IMR-90 (cell line): ENCODE results near the gene GPR21. TPM values are rescaled to one million over a fixed set of nuclear protein-coding genes. Genes with fewer than 3 reads are reported as not detected.

Experiments
- ATAC-seq: fragments of 200-7000 bp; cut with Tn5 transposase; 2 replicates; pipeline ENCODE4 v1.9.1; 2020; ENCODE audit warnings: low read depth, mild to moderate bottlenecking, moderate library complexity
- BruUV-seq: library from RNA; stranded (reverse); fragments of 400-500 nt; replicated peaks from 2 replicates; lab custom pipeline; 2021; lab: Mats Ljungman, UMichigan
- CTCF ChIA-PET: fragments of 300-600 bp; formaldehyde crosslinking; extraction: SDS; loops from one replicate; lab custom pipeline; 2021; ENCODE audit warnings: antibody characterized with exemption; lab: Yijun Ruan, JAX
- POLR2A ChIA-PET: fragments of 300-600 bp; sonication (Branson Sonifier 250); formaldehyde crosslinking; loops from one replicate; lab custom pipeline; 2022; ENCODE audit warnings: antibody characterized with exemption; ENCODE audit not compliant: unreplicated experiment; lab: Charles Lee
- DNase-seq: peaks from one replicate; pipeline ENCODE4 v3.0.0; 2013
- H2AFZ ChIP-seq: replicated peaks from 2 replicates; pipeline ENCODE3; 2013; ENCODE audit warnings: low read length, mild to moderate bottlenecking; ENCODE audit not compliant: poor library complexity
- H2AK5ac ChIP-seq: 2 replicates; pipeline ENCODE4 v1.6.1; 2013; ENCODE audit warnings: low read depth, low read length, inconsistent platforms
- H2AK9ac ChIP-seq: replicated peaks from 2 replicates; pipeline ENCODE3; 2013; ENCODE audit warnings: mild to moderate bottlenecking, low read depth, low read length, moderate library complexity; ENCODE audit not compliant: poor library complexity
- H2BK120ac ChIP-seq: 2 replicates; pipeline ENCODE4 v1.6.1; 2013; ENCODE audit warnings: low read depth, low read length, inconsistent platforms
- H2BK15ac ChIP-seq: 3 replicates; pipeline ENCODE4 v1.6.1; 2013; ENCODE audit warnings: low read depth, low read length, inconsistent platforms
- H2BK20ac ChIP-seq: 2 replicates; pipeline ENCODE4 v1.6.1; 2013; ENCODE audit warnings: low read depth, mild to moderate bottlenecking, inconsistent platforms, low read length, moderate library complexity
- H2BK5ac ChIP-seq: 2 replicates; pipeline ENCODE4 v1.6.1; 2013; ENCODE audit warnings: mild to moderate bottlenecking, low read depth, low read length, inconsistent platforms; ENCODE audit not compliant: poor library complexity, severe bottlenecking
- H3K14ac ChIP-seq: replicated peaks from 2 replicates; pipeline ENCODE4 v1.6.1; 2013; ENCODE audit warnings: low read depth, low read length, inconsistent platforms
- H3K18ac ChIP-seq: 2 replicates; pipeline ENCODE4 v1.6.1; 2013; ENCODE audit warnings: low read depth, low read length, control low read depth
- H3K23ac ChIP-seq: 2 replicates; pipeline ENCODE4 v1.6.1; 2013; ENCODE audit warnings: low read depth, low read length, inconsistent platforms
- H3K27ac ChIP-seq: 2 replicates; pipeline ENCODE4 v1.5.1; 2013; ENCODE audit warnings: mild to moderate bottlenecking, control low read depth, low read length; ENCODE audit not compliant: insufficient read depth
- H3K27me3 ChIP-seq: 2 replicates; pipeline ENCODE4 v1.6.1; 2013; ENCODE audit warnings: low read length; ENCODE audit not compliant: control insufficient read depth, insufficient read depth
- H3K36me3 ChIP-seq: 2 replicates; pipeline ENCODE4 v1.6.1; 2013; ENCODE audit warnings: low read length, mixed read lengths; ENCODE audit not compliant: control insufficient read depth, insufficient read depth
- H3K4ac ChIP-seq: 2 replicates; pipeline ENCODE4 v1.6.1; 2013; ENCODE audit warnings: low read depth, low read length, inconsistent platforms
- H3K4me1 ChIP-seq: 2 replicates; pipeline ENCODE4 v1.6.1; 2013; ENCODE audit warnings: low read length, mixed read lengths; ENCODE audit not compliant: control insufficient read depth, insufficient read depth
- H3K4me2 ChIP-seq: 2 replicates; pipeline ENCODE4 v1.6.1; 2013; ENCODE audit warnings: low read depth, mild to moderate bottlenecking, control low read depth, low read length, moderate library complexity
- H3K4me3 ChIP-seq: 2 replicates; pipeline ENCODE4 v1.5.1; 2013; ENCODE audit warnings: low read depth, mild to moderate bottlenecking, control low read depth, low read length, moderate library complexity; ENCODE audit not compliant: insufficient read depth
- H3K56ac ChIP-seq: 2 replicates; pipeline ENCODE4 v1.6.1; 2013; ENCODE audit warnings: low read length, inconsistent platforms; ENCODE audit not compliant: insufficient read depth; ENCODE audit errors: extremely low read depth
- H3K79me1 ChIP-seq, 2 experiments: 2 replicates each; pipeline ENCODE4 v1.6.1; 2013; ENCODE audit warnings: low read length in 2 of 2, inconsistent platforms in 1 of 2, low read depth in 1 of 2
- H3K9ac ChIP-seq: 2 replicates; pipeline ENCODE4 v1.6.1; 2013; ENCODE audit warnings: low read depth, low read length, control low read depth
- H3K9me1 ChIP-seq: 2 replicates; pipeline ENCODE4 v1.6.1; 2013; ENCODE audit warnings: low read length, inconsistent platforms; ENCODE audit not compliant: insufficient read depth
- H3K9me3 ChIP-seq: 2 replicates; pipeline ENCODE4 v1.6.1; 2013; ENCODE audit warnings: low read length; ENCODE audit not compliant: control insufficient read depth, insufficient read depth
- H4K20me1 ChIP-seq: 2 replicates; pipeline ENCODE4 v1.6.1; 2013; ENCODE audit warnings: low read length, inconsistent platforms; ENCODE audit not compliant: insufficient read depth
- H4K5ac ChIP-seq: 2 replicates; pipeline ENCODE4 v1.6.1; 2013; ENCODE audit warnings: mild to moderate bottlenecking, low read depth, low read length, control low read depth
- H4K8ac ChIP-seq, 2 experiments: 2 replicates each; pipeline ENCODE4 v1.6.1; 2013; ENCODE audit warnings: low read depth in 2 of 2, low read length in 2 of 2, control low read depth in 1 of 2, inconsistent platforms in 1 of 2
- H4K91ac ChIP-seq: 2 replicates; pipeline ENCODE4 v1.6.1; 2013; ENCODE audit warnings: low read depth, low read length, inconsistent platforms; ENCODE audit not compliant: insufficient read depth
- CEBPB ChIP-seq: IDR thresholded peaks from 2 replicates; pipeline ENCODE4 v1.6.1; 2012; ENCODE audit warnings: low read depth, low read length, improper control_type of control experiment
- CTCF ChIP-seq: conservative IDR thresholded peaks from 2 replicates; pipeline ENCODE4 v1.5.1; 2012; ENCODE audit warnings: mild to moderate bottlenecking, low read depth, low read length, improper control_type of control experiment
- ELK1 ChIP-seq: fragments of 150-350 bp; IDR thresholded peaks from 2 replicates; pipeline ENCODE4 v1.6.1; 2016; ENCODE audit warnings: low read depth, mild to moderate bottlenecking, low read length, moderate library complexity, borderline replicate concordance
- MAFK ChIP-seq: IDR thresholded peaks from 2 replicates; pipeline ENCODE4 v1.6.1; 2012; ENCODE audit warnings: low read depth, low read length, improper control_type of control experiment
- MXI1 ChIP-seq: IDR thresholded peaks from 2 replicates; pipeline ENCODE4 v1.6.1; 2012; ENCODE audit warnings: low read depth, mild to moderate bottlenecking, low read length, moderate library complexity, borderline replicate concordance
- NFE2L2 ChIP-seq: fragments of 150-350 bp; IDR thresholded peaks from 2 replicates; pipeline ENCODE4 v1.6.1; 2016; ENCODE audit warnings: low read depth, mild to moderate bottlenecking, low read length
- RAD21 ChIP-seq: IDR thresholded peaks from 2 replicates; pipeline ENCODE4 v1.6.1; 2012; ENCODE audit warnings: low read length, improper control_type of control experiment
- RFX5 ChIP-seq: IDR thresholded peaks from 2 replicates; pipeline ENCODE4 v1.8.0; 2012; ENCODE audit warnings: low read depth, mild to moderate bottlenecking, low read length, moderate library complexity
- USF2 ChIP-seq: fragments of 150-350 bp; IDR thresholded peaks from 2 replicates; pipeline ENCODE4 v1.6.1; 2017; ENCODE audit warnings: mild to moderate bottlenecking, antibody characterized with exemption, low read length, low read depth
- WGBS, 2 experiments: methylation state at CpG; one replicate each; pipeline versions ENCODE4 v1.1.5 to v1.1.7; 2013; ENCODE audit warnings: missing lambda C conversion rate in 2 of 2; ENCODE audit not compliant: insufficient read length in 1 of 2; ENCODE audit errors: extremely low coverage in 2 of 2; 5-methylcytosine and 5-hydroxymethylcytosine counted together
- dilution Hi-C: fragments of 300-500 bp; cut with HindIII; formaldehyde crosslinking; loops from one replicate; pipeline ENCODE4 v1.14.3; 2018; ENCODE audit warnings: low sequenced_read_pairs; ENCODE audit not compliant: unreplicated experiment
- in situ Hi-C: fragments of 300-500 bp; cut with MboI; formaldehyde crosslinking; loops from 3 replicates; pipeline ENCODE4 v1.14.3; 2019; ENCODE audit warnings: low sequenced_read_pairs, inconsistent platforms, mixed read lengths
- intact Hi-C: fragments of 100-400 bp; cut with micrococcal nuclease; formaldehyde crosslinking; loops from 2 replicates; pipeline ENCODE4 v1.10.0; 2022
- polyA plus RNA-seq, 3 experiments: library from polyadenylated mRNA; depleted of rRNA; stranded (reverse); fragments of >200 nt; gene quantifications; 2 replicates each; pipeline ENCODE4 v1.2.3, GENCODE V29; 2012; ENCODE audit warnings: low replicate concordance in 1 of 3
- total RNA-seq: library from RNA; depleted of rRNA; stranded (reverse); fragments of >200 nt; gene quantifications from 2 replicates; pipeline ENCODE4 v1.2.3, GENCODE V29; 2012

The GPR21 gene
- total and polyA plus RNA-seq, 2 of the 4 experiments (the other 2 are of a cell fraction), result 0.90 TPM; not detected in 1

GRCh38 chr9:123003466-123003865 lies 30.0 kb upstream of the GPR21 start:
- Histone ChIP-seq H3K4ac (no peak overlapping the region), H3K27ac (no peak overlapping the region; the same call in 1 of the 2 replicates), H4K5ac (no peak overlapping the region), H2BK20ac (no peak overlapping the region), H3K56ac (no peak overlapping the region), H2BK15ac (no peak overlapping the region), H2BK5ac (no peak overlapping the region), H3K79me1 (peaks cover 5 to 7% of the 10 kb centered on the region in 2 experiments; a peak in 3 of 4 replicates), H3K4me3 (no peak overlapping the region), H3K4me1 (peaks cover 5% of the 10 kb centered on the region; the same call in 1 of the 2 replicates), H2AK5ac (no peak overlapping the region), H3K36me3 (peaks cover 12% of the 10 kb centered on the region; the same call in 1 of the 2 replicates), H4K8ac (no peak overlapping the region; a peak in 1 of 4 replicates), H3K9me3 (no peaks in the 10 kb centered on the region), H3K27me3 (no peaks in the 10 kb centered on the region), H3K9me1 (no peaks in the 10 kb centered on the region), H3K23ac (no peak overlapping the region), H2AK9ac (no peak overlapping the region), H4K91ac (no peak overlapping the region), H3K4me2 (no peak overlapping the region), H2BK120ac (no peak overlapping the region), H3K9ac (no peak overlapping the region), H3K14ac (no peak overlapping the region), H4K20me1 (no peaks in the 10 kb centered on the region), H3K18ac (no peak overlapping the region), H2AFZ (no peak overlapping the region)
- intact Hi-C loops (loop anchor here (10.0 kb wide), 1 partner anchor 351 kb away; the partner anchor contains the start of gene CRB2), dilution Hi-C loops (no loop called here), in situ Hi-C loops (no loop called here)
- no TSS peak for BruUV-seq
- ChIA-PET CTCF (interaction anchor here (0.6 to 1.0 kb wide), 3 partner anchors 13 to 347 kb away, joined by 3 to 4 read pairs (median 3); no protein-coding TSS in a partner anchor), POLR2A (no interaction called here)
- ATAC-seq (peak; percentile 67), DNase-seq (peak; percentile 61)
- TF ChIP-seq CTCF, result no peak
- no peak for TF ChIP-seq RFX5
- TF ChIP-seq NFE2L2, result peak; percentile 93
- no peak for TF ChIP-seq USF2
- TF ChIP-seq MAFK, result peak; percentile 97
- TF ChIP-seq RAD21, result no peak
- no peak for TF ChIP-seq ELK1
- TF ChIP-seq CEBPB, result no peak
- no peak for TF ChIP-seq MXI1
- no CpG with 5 or more reads among the region's 2 CpGs for WGBS, 2 experiments
